Measurements from ENCODE around the gene SLC25A24. TPM values are rescaled to one million over a fixed set of nuclear protein-coding genes. Genes with fewer than 3 reads are reported as not detected.
"Not testable (repeated sequence)": the region's sequence is repeated elsewhere in the genome, so short reads cannot be mapped to it uniquely, and the experiment has no call there.

Gene SLC25A24
- total and polyA plus RNA-seq, 4 donors, result 17.9 to 73.2 (median 38.2) TPM

DNA sequence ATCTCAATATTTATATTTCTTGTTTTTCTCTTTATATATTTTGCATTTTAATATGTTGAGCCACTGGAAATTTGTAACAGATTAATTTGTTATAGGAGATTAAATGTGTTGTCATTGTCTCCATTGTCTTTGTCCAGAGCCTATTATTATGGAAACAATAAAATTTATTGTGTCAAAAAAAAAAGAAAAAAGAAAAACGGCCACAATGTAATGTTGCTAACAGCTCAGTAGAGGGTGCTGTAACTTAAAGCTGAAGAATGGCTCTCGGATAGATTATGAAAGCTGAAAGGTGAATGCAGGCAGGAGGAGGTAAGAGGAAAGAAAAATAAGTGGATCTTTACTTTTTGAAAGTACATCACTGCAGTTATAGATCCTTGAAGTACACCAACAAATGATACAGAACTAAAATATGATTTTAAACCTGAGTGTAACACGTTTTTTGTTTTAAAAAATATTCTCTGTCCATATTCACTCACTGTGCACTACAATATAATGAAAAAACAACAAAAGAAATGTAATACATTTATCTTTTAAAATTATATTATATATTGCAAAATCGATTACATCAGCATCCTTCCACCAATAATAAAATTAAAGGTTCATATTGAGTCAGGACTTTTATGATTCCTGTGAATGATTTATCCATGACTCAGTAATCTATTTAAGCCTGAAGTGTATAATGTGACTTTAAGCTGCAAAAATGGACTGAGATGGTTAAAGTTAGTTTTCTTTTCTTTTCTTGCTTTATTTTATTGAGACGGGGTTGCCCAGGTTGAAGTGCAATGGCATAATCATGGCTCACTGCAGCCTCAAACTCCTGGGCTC lies 14.7 kb upstream of the SLC25A24 start:
- peak in 1 of 3 donors; percentile 19 for DNase-seq
- ATAC-seq (ENCODE audit: insufficient read depth, low FRiP score), result not testable (repeated sequence)

DNA sequence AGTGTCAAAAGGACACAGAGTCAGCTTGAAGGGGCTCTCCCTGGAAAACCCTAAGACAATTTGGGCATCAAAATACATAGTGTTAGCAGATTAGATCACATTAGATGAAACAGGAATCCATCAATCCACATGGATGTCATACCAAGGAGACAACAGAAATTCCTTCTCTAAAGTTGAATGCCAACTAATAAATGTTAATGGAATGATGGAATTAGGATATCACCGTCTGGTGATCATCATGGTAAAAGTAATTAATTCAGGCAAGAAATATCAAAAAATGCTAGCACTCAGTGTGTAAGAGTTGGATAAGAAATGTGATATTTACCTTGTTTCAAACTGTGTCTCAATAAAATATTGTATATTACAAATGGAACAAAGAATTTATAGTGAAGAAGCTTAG lies 10.9 kb upstream of the SLC25A24 start:
- Histone ChIP-seq H3K4me3 (no peak overlapping the region), H3K27me3 (ENCODE audit: control insufficient read depth in 3 of 3, insufficient read depth in 3 of 3, low read length in 2 of 3) (peaks cover 0 to 5% (median 0%) of the 10 kb centered on the region in 3 donors), H3K36me3 (ENCODE audit: control insufficient read depth in 4 of 4, insufficient read depth in 4 of 4, low read length in 4 of 4) (no peaks in the 10 kb centered on the region), H3K4me1 (ENCODE audit: control insufficient read depth in 5 of 5, insufficient read depth in 5 of 5, low read length in 5 of 5) (no peaks in the 10 kb centered on the region), H3K9me3 (ENCODE audit: control insufficient read depth in 4 of 4, insufficient read depth in 3 of 4, low read length in 3 of 4) (no peaks in the 10 kb centered on the region), H3K27ac (ENCODE audit: low read depth in 1 of 2, low read length in 1 of 2) (no peak overlapping the region), H3K9ac (ENCODE audit: insufficient read depth in 1 of 2, low read length in 2 of 2) (no peak overlapping the region)
- TF ChIP-seq, protein P1, sequence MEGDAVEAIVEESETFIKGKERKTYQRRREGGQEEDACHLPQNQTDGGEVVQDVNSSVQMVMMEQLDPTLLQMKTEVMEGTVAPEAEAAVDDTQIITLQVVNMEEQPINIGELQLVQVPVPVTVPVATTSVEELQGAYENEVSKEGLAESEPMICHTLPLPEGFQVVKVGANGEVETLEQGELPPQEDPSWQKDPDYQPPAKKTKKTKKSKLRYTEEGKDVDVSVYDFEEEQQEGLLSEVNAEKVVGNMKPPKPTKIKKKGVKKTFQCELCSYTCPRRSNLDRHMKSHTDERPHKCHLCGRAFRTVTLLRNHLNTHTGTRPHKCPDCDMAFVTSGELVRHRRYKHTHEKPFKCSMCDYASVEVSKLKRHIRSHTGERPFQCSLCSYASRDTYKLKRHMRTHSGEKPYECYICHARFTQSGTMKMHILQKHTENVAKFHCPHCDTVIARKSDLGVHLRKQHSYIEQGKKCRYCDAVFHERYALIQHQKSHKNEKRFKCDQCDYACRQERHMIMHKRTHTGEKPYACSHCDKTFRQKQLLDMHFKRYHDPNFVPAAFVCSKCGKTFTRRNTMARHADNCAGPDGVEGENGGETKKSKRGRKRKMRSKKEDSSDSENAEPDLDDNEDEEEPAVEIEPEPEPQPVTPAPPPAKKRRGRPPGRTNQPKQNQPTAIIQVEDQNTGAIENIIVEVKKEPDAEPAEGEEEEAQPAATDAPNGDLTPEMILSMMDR (IDR thresholded peaks at IDR 0.05; ENCODE audit: control extremely low read depth, extremely low read depth), result no peak
- 90 to 98% methylated on average over 1 of the region's 1 CpG for WGBS, 2 donors
- ATAC-seq (ENCODE audit: insufficient read depth, low FRiP score), result no peak
- DNase-seq, result no peak

More for the DNA sequence above, 14.7 kb upstream of the SLC25A24 start:
- WGBS, 2 donors, result 18 to 22% methylated on average over 4 of the region's 5 CpGs
- H3K4me1 ChIP-seq (ENCODE audit: control insufficient read depth in 5 of 5, insufficient read depth in 5 of 5, low read length in 5 of 5); H3K27me3 ChIP-seq (ENCODE audit: control insufficient read depth in 3 of 3, insufficient read depth in 3 of 3, low read length in 2 of 3); H3K4me3 ChIP-seq; H3K9ac ChIP-seq (ENCODE audit: insufficient read depth in 1 of 2, low read length in 2 of 2); H3K36me3 ChIP-seq (ENCODE audit: control insufficient read depth in 4 of 4, insufficient read depth in 4 of 4, low read length in 4 of 4); H3K27ac ChIP-seq (ENCODE audit: low read depth in 1 of 2, low read length in 1 of 2); H3K9me3 ChIP-seq (ENCODE audit: control insufficient read depth in 4 of 4, insufficient read depth in 3 of 4, low read length in 3 of 4): not testable (repeated sequence)
- TF ChIP-seq, protein P1 (IDR thresholded peaks at IDR 0.05; ENCODE audit: control extremely low read depth, extremely low read depth), result peak; percentile 34

DNA sequence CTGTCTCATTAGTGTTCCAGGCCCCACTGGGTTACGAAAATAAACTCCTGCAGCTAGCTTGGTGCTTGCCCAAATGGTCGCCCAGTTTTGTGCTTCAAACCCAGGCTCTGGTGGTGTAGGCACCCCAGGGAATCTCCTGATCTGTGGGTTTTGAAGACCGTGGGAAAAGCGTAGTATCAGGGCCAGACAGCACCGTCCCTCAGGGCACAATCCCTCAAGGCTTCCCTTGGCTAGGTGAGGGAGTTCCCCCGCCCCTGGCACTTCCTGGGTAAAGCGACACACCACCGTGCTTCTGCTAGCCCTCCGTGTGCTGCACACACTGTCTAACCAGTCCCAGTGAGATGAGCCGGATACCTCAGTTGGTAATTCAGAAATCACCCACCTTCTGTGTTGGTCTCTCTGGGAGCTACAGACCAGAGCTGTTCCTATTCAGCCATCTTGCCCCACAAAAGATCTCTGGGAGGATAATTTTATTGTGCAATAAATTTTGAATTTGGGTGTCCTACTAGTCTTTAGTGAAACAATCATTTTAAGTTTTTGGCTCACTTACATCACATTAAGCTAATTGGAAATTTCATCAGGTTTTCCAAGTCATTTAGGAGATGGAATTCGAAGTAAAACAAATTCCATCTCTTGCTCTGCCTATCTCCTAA lies 9.4 kb upstream of the SLC25A24 start:
- ATAC-seq (ENCODE audit: insufficient read depth, low FRiP score) (no peak), DNase-seq (no peak)
- 80 to 87% methylated on average over 11 of the region's 11 CpGs for WGBS, 2 donors
- H3K4me3 ChIP-seq, result no peak overlapping the region
- peaks cover 0 to 5% (median 0%) of the 10 kb centered on the region in 3 donors for H3K27me3 ChIP-seq (ENCODE audit: control insufficient read depth in 3 of 3, insufficient read depth in 3 of 3, low read length in 2 of 3)
- no peak overlapping the region for H3K27ac ChIP-seq (ENCODE audit: low read depth in 1 of 2, low read length in 1 of 2)
- TF ChIP-seq, protein P1 (IDR thresholded peaks at IDR 0.05; ENCODE audit: control extremely low read depth, extremely low read depth), result no peak
- H3K9me3 ChIP-seq (ENCODE audit: control insufficient read depth in 4 of 4, insufficient read depth in 3 of 4, low read length in 3 of 4), result no peaks in the 10 kb centered on the region
- no peaks in the 10 kb centered on the region for H3K36me3 ChIP-seq (ENCODE audit: control insufficient read depth in 4 of 4, insufficient read depth in 4 of 4, low read length in 4 of 4)
- H3K9ac ChIP-seq (ENCODE audit: insufficient read depth in 1 of 2, low read length in 2 of 2), result no peak overlapping the region
- no peaks in the 10 kb centered on the region for H3K4me1 ChIP-seq (ENCODE audit: control insufficient read depth in 5 of 5, insufficient read depth in 5 of 5, low read length in 5 of 5)
